Kasumi-1 (cell line): ENCODE results near the gene CELF4.

Experiments used
- DNase-seq, 2 experiments: peaks; one replicate each; lab custom pipeline; 2025; lab: John Stamatoyannopoulos, UW

Gene CELF4

DNA sequence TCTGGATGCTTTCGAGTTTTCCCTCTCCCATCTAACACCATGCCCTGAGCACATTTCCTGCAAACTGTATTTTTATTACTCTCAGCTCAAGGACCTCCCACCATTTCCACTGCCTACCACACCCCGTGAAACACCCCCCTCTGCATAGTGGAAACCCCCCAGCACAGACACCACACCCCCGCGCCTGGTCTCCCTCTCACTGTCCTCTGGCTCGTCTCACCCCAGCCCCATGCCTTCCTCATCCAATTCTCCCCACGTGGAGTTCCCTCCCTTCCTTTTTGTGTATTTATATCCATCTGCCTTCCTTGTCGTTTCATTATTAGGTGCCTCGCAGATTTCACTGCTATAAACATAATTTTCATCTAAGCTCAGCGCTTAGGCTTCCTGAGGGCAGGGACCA lies 307.5 kb downstream of the CELF4 start:
- DNase-seq = no peak

DNA sequence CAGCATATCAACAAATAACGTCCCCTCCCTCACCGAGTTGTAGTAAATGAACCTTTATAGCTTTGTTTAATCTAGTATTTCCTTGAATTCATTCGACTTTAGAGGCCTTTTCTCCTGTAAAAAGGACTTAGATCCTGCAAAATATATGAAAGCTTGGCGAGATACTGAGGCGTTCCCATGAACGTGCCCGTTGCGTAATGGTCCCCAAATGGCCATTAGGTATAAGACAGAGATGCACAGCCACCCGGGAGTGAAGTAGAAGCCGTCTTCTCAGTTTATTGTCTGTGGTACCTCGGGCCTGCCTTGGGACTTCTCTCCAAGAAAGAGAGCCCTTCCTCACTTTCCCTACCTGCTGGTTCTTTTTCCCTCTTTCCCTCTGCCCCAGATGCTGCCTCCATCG lies 310.6 kb downstream of the CELF4 start:
- no peak for DNase-seq

DNA sequence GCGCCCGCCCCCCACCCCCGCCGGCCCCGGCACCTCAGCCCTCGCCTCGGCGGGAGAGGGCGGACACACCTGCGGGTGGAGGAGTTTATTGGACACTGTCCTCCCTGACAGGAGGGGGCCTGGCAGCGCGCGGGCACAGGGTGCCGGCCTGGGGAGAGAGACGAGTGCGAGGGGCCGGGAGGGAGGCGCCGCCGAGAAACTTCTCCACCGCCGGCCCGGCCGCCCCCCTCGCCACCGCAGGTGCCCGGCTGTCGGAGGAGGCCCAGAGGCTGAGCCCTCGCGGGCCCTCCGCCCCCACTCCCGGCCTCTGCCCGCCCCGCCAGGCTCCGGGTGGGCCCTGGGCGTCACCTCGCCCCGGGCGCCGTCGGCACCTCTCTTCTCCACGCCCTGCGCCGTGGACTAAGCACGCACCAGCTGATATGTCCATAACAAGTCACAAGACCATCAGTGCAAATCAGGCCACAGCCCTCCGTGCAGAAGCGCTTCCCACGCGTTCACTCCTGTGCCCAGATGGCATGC lies 311.3 kb downstream of the CELF4 start:
- DNase-seq = no peak

- DNase-seq = no peak
Measured at GRCh38 chr18:37253394-37254235, 312.0 kb downstream of the CELF4 start.

- no peak for DNase-seq
Measured at GRCh38 chr18:37252854-37253393, 312.7 kb downstream of the CELF4 start.

DNA sequence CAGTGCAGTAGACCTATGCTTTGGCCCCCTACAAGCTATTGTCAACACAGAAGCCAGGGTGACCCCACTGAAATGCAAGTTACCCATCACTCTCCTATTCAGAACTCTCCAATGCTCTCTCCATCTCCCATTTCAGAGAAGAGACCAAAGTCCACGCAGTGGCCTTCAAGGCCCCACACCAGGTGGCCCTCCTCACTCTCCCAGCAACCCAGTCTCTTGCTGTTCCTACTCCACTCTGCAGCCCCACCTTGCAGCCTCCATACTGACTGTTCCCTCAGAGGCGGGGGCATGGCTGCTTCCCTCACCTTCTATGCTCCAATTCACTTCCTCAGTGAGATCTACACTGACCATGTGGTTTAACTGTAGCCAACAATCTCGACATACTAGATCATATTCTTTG lies 313.3 kb downstream of the CELF4 start:
- DNase-seq = no peak

GRCh38 chr18:37251679-37252078 lies 313.9 kb downstream of the CELF4 start:
- DNase-seq = no peak

GRCh38 chr18:37249895-37250618 lies 315.5 kb downstream of the CELF4 start:
- no peak for DNase-seq

DNA sequence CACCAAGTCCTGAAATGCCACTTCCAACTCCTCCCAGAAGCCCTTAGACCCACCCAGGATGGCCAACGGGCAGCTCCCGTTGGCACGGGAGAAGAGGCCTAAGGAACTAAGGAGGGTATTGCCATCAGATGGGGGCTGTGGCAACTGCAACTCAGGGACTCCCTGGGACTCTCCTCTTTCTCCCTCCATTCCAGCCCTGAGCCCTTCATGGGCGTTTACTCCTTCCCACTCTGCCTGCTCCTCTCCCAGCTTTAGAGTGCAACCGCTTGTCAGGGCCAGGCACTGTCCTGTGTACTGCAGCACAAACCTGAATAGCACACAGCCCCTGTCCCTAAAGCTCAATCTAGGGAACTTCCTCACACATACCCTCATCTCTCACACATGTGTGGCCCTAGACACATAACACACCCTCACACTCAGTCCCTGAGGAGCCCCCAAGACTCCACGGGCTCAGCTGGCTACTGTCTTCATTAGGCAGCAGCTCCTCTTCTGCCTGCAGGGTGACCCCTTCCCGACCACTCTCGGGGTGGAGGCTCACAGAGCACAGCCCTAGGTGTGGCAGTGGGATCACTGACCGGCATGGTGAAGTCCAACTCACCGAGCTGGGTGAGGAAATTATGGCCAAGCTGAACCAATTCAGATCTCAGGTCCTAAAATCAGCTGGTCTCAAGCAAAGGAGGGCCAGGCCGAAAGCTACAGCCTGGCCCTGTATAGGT lies 316.3 kb downstream of the CELF4 start:
- no peak for DNase-seq

DNA sequence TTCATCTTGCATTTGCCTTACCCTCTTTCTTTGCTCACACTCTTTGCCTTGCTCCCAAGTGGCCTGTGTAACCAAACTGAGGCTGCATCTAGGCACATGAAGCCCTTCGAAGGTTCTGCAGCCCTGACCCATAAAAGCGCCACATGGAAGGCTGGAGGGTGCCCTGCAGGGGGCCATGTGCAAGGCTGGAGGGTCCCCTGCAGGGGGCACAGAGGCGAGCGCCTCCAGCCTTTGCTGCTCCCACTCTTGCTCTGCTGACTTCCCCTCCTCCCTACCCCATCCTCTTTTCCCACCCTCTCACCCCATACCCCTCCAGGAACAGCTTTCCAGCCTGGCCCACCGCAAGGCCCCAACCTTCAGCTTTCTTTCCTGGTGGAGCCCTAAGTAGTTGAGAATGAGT lies 317.3 kb downstream of the CELF4 start:
- no peak for DNase-seq

- no peak for DNase-seq
Measured at GRCh38 chr18:37247497-37248161, 318.0 kb downstream of the CELF4 start.

DNA sequence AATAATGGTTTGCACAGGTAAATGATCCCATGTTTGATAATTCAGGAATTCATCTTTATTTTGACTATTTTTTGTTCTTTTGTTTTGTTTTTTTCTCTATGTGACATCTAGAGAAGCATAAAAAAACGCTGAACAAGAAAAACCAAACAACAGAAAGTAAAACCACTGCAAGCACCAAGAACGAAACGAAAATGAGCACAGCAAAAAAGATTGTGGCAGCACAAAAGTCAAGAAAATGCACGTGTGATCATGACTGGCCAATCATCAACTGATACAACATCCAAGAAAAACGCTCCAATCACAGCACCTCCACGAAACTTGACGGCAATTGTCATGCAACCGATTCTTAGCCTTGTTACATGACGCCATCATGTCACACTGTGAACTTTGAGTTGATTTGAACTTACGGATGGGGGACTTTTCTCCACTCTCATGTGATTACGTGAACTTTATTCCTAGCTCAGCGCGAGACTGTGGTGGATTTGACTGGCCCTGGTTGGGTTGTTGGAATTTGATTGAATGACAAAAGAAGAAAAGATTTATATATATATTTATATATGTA lies 318.7 kb downstream of the CELF4 start:
- no peak for DNase-seq

DNA sequence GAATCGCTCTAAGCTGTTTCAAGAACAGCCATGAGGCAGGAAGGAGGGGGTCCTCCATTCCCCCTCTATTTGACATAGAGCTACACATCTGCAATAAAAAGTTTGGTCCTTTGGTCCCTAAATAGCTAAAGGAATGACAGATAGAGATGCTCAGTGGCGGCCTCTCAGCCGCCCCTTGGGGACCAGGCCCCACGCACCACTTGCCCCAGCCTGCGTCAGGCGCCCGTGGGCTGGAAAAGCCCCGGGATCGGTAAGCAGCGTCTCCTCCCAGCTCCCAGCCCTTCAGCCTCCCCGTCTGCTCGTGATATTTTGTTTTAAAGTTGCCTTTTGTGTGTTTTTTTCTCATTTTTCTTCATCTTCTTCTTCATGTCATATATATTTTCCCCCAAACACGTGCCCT lies 321.0 kb downstream of the CELF4 start:
- DNase-seq = no peak

GRCh38 chr18:37243741-37244140 lies 321.9 kb downstream of the CELF4 start:
- no peak for DNase-seq

DNA sequence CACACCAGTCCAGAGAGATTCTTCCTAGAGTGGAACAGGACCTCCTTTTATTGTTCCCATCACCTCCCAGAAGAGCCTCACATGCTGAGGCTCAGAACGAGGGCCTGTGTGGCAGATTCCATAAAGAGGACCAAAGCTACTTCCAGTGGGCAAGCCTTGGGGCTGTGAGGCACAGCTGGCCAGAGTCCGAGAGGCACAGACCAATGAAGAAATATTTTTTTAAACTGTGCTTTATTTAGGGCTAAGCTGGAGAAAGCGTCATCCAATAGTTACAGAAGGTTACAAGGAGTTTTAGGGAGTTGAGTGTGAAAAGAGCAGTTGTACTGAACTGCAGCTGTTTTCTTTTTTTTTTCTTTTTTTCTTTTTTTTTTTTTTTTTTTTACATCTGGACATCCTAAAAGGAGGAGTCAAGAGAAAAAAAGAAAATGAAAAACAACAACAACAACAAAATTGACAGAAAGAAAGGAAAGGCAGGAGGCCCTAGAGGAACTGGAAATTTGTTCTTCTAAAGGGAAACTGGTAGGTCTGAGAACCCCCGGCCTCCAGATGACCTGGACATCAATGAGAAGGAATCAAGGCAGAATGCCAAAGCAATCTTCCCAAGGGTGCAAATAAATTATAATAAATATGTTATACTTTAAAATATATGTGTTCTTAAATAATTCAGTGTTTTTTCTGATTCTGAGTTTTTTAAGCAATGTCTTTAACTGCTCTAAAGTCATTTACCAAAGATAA lies 322.6 kb downstream of the CELF4 start:
- DNase-seq = no peak

DNA sequence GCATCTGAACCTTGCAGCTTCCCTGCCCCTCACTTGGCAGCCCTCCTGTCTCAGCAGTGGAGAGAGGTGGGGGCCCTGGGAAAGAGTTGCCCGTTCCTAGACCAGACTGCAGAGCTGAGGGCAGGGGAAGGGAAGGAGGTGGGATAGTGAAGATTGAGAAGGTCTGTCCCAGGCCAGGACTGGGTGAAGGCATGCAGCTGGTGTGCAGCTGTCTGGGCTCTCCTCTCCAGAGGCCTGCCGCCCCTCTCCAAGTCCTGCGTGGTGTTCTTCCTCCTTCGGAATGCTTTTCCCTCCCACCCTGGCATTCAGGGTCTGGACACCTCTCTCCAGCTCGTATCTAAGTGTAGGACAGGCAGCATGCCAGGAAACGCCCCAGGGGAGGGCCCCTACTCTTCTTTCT lies 323.5 kb downstream of the CELF4 start:
- no peak for DNase-seq

- no peak for DNase-seq
Measured at GRCh38 chr18:37238282-37239108, 327.1 kb downstream of the CELF4 start.

- no peak for DNase-seq
Measured at GRCh38 chr18:37235583-37235982, 330.0 kb downstream of the CELF4 start.

DNA sequence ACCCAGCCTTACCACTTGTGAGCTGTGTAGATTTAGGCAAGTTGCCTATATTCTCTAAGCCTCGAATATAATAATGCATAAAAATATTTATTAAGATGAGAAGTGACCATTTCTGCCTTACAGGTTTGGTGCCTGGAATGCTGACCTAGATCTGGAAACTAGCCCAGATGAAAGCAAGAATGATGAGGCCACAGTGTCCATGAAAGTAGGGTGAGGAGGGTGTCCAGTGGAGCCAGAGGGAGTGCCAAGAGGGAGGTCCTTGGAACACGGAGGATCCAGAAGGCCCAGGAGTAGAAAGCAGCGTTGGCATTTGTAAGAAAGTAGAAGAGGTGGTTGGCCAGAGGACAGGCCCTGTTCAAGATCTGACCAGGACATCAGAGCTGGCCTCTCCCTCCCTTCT lies 334.3 kb downstream of the CELF4 start:
- no peak for DNase-seq

- no peak for DNase-seq
Measured at GRCh38 chr18:37230768-37231167, 334.8 kb downstream of the CELF4 start.
